ENCODE results near the gene CCDC85A. TPM values are rescaled to one million over a fixed set of nuclear protein-coding genes. Genes with fewer than 3 reads are reported as not detected.

Gene CCDC85A
- total and polyA plus RNA-seq, 2 experiments from 2014 or later = 0.21 to 0.24 TPM

- TF ChIP-seq POLR2AphosphoS5 (IDR thresholded peaks at IDR 0.05; ENCODE audit: low read depth) = no peak
- TF ChIP-seq CTCF (conservative IDR thresholded peaks at IDR 0.05; ENCODE audit: low read depth in 2 of 2) = no peak
- TF ChIP-seq STAT1 (IDR thresholded peaks at IDR 0.05; ENCODE audit: unreplicated experiment) = no peak
- TF ChIP-seq JUNB (IDR thresholded peaks at IDR 0.05; ENCODE audit: unreplicated experiment) = no peak
- TF ChIP-seq REST (IDR thresholded peaks at IDR 0.05; ENCODE audit: unreplicated experiment) = no peak
- TF ChIP-seq EZH2phosphoT487 (IDR thresholded peaks at IDR 0.05; ENCODE audit: unreplicated experiment) = no peak
- TF ChIP-seq CREB1 (CRISPR knock-in tag; IDR thresholded peaks at IDR 0.05; ENCODE audit: low read depth) = no peak
- no peak for TF ChIP-seq EZH2 (IDR thresholded peaks at IDR 0.05; ENCODE audit: low read depth, unreplicated experiment)
- TF ChIP-seq NANOG (IDR thresholded peaks at IDR 0.05; ENCODE audit: borderline replicate concordance) = no peak
- no peak for TF ChIP-seq ZNF114 (CRISPR knock-in tag; IDR thresholded peaks at IDR 0.05)
- TF ChIP-seq ZNF462 (CRISPR knock-in tag; IDR thresholded peaks at IDR 0.05) = no peak
- TF ChIP-seq ZNF331 (CRISPR knock-in tag; IDR thresholded peaks at IDR 0.05; ENCODE audit: low read depth) = no peak
- no peak for TF ChIP-seq ETS1 (IDR thresholded peaks at IDR 0.05)
Observed at GRCh38 chr2:56151841-56152240, 31.9 kb upstream of the CCDC85A start.

More at GRCh38 chr2:56151841-56152240, 31.9 kb upstream of the CCDC85A start:
- Histone ChIP-seq H4K20me1 (replicated peaks; ENCODE audit: insufficient read depth) (no peaks in the 10 kb centered on the region; the same call in 1 of the 2 replicates), H3K36me3 (ENCODE audit: insufficient read depth) (no peaks in the 10 kb centered on the region), H3K27me3 (ENCODE audit: insufficient read depth) (no peaks in the 10 kb centered on the region), H2AFZ (no peak overlapping the region), H3K4me2 (no peak overlapping the region), H3K27ac (ENCODE audit: low read depth) (no peak overlapping the region), H3K79me2 (replicated peaks; ENCODE audit: insufficient read depth) (no peaks in the 10 kb centered on the region), H3K9me2 (ENCODE audit: insufficient read depth) (peaks cover 5% of the 10 kb centered on the region), H3K4me1 (ENCODE audit: insufficient read depth) (no peaks in the 10 kb centered on the region), H3K4me3 (no peak overlapping the region), H3F3A (replicated peaks; ENCODE audit: low read depth) (no peaks in the 10 kb centered on the region)
- Mint-ChIP-seq H3K36me3 (ENCODE audit: low read depth) (no peaks in the 10 kb centered on the region; the same call in 2 of the 3 replicates), H3K27ac (no peak overlapping the region), H3K27me3 (ENCODE audit: insufficient read depth, low read depth, poor library complexity) (peaks cover 2% of the 10 kb centered on the region), H3K9me3 (no peaks in the 10 kb centered on the region; the same call in 2 of the 3 replicates), H3K4me3 (no peak overlapping the region), H3K4me1 (no peaks in the 10 kb centered on the region)
- no peak for ATAC-seq
- no peak for DNase-seq (ENCODE audit: low spot score)

Data from GM23338 (cell line).